ENCODE data around the gene AGPAT3.

The AGPAT3 gene

GRCh38 chr21:44024887-44025353 lies 159.9 kb downstream of the AGPAT3 start:
- TF ChIP-seq POLR2A (IDR thresholded peaks at IDR 0.05; ENCODE audit: low read depth, low read length) = no peak
- FAIRE-seq (no peak), DNase-seq (ENCODE audit: insufficient read length, low spot score) (no peak)

GRCh38 chr21:44027607-44028286 lies 162.7 kb downstream of the AGPAT3 start:
- no peak for TF ChIP-seq POLR2A (IDR thresholded peaks at IDR 0.05; ENCODE audit: low read depth, low read length)
- FAIRE-seq (no peak), DNase-seq (ENCODE audit: insufficient read length, low spot score) (no peak)

- no peak for FAIRE-seq
- DNase-seq (ENCODE audit: insufficient read length, low spot score) = no peak
- no peak for TF ChIP-seq POLR2A (IDR thresholded peaks at IDR 0.05; ENCODE audit: low read depth, low read length)
Observed at GRCh38 chr21:44028287-44028659, 163.2 kb downstream of the AGPAT3 start.

GRCh38 chr21:44029460-44030087 lies 164.6 kb downstream of the AGPAT3 start:
- DNase-seq (ENCODE audit: insufficient read length, low spot score) (no peak), FAIRE-seq (no peak)
- no peak for TF ChIP-seq POLR2A (IDR thresholded peaks at IDR 0.05; ENCODE audit: low read depth, low read length)

GRCh38 chr21:44035244-44035643 lies 170.2 kb downstream of the AGPAT3 start:
- TF ChIP-seq POLR2A (IDR thresholded peaks at IDR 0.05; ENCODE audit: low read depth, low read length) = no peak
- no peak for DNase-seq (ENCODE audit: insufficient read length, low spot score)
- no peak for FAIRE-seq

Data from H54 (cell line).